GM12874 (cell line): ENCODE measurements around the gene UTF1.

Source experiments
- CTCF ChIP-seq: IDR thresholded peaks from 2 replicates; pipeline ENCODE4 v1.5.1; 2011; ENCODE audit warnings: low read depth, mild to moderate bottlenecking, control low read depth, low read length, moderate library complexity; ENCODE audit not compliant: insufficient read depth

The UTF1 gene

GRCh38 chr10:133261726-133262325, 31.8 kb downstream of the UTF1 start:
- TF ChIP-seq CTCF, result no peak

GRCh38 chr10:133262696-133263095, 32.7 kb downstream of the UTF1 start:
- TF ChIP-seq CTCF, result no peak

- no peak for TF ChIP-seq CTCF
These were observed 33.7 kb downstream of the UTF1 start for GRCh38 chr10:133263674-133264073.

- TF ChIP-seq CTCF, result no peak
These were observed 34.4 kb downstream of the UTF1 start for GRCh38 chr10:133264461-133264860.

- TF ChIP-seq CTCF, result no peak
These were observed 36.2 kb downstream of the UTF1 start for GRCh38 chr10:133266056-133266795.

GRCh38 chr10:133267293-133267692, 37.3 kb downstream of the UTF1 start:
- no peak for TF ChIP-seq CTCF

GRCh38 chr10:133267829-133268228, 37.8 kb downstream of the UTF1 start:
- TF ChIP-seq CTCF, result no peak
